ENCODE measurements around the gene JAK1. TPM values are rescaled to one million over a fixed set of nuclear protein-coding genes. Genes with fewer than 3 reads are reported as not detected.

The JAK1 gene
- total and polyA plus RNA-seq, 12 donors: 23.4 to 155 (median 91.1) TPM

- Histone ChIP-seq H3K4me3 (no peak overlapping the region), H3K27me3 (no peaks in the 10 kb centered on the region), H3K27ac (no peak overlapping the region), H3K4me1 (replicated peaks in 1 of 2) (no peaks in the 10 kb centered on the region), H3K36me3 (replicated peaks in 1 of 2) (peaks cover 0 to 42% of the 10 kb centered on the region in 2 donors), H3K9me3 (replicated peaks in 1 of 3) (no peaks in the 10 kb centered on the region)
- no peak for DNase-seq
- no peak for TF ChIP-seq CTCF (IDR thresholded peaks at IDR 0.05)
- no peak for TF ChIP-seq POLR2A (IDR thresholded peaks at IDR 0.05)
- WGBS, 4 donors: 95 to 98% (median 97%) methylated on average over 4 of the region's 4 CpGs
- intact Hi-C loops (cut with DNase I): no loop called here
Measured at GRCh38 chr1:64880449-64880848, 85.9 kb downstream of the JAK1 start.

GRCh38 chr1:64878931-64879611 lies 87.3 kb downstream of the JAK1 start:
- WGBS, 4 donors: 70 to 79% (median 78%) methylated on average over 12 of the region's 12 CpGs
- Histone ChIP-seq H3K27me3 (no peaks in the 10 kb centered on the region), H3K4me3 (no peak overlapping the region), H3K9me3 (replicated peaks in 1 of 3) (no peaks in the 10 kb centered on the region), H3K27ac (no peak overlapping the region), H3K36me3 (replicated peaks in 1 of 2) (peaks cover 0 to 42% of the 10 kb centered on the region in 2 donors), H3K4me1 (replicated peaks in 1 of 2) (peaks cover 0 to 2% of the 10 kb centered on the region in 2 donors)
- intact Hi-C loops (cut with DNase I): no loop called here
- TF ChIP-seq POLR2A (IDR thresholded peaks at IDR 0.05) (no peak), CTCF (IDR thresholded peaks at IDR 0.05) (no peak)
- no peak for DNase-seq

GRCh38 chr1:64878090-64878489 lies 88.3 kb downstream of the JAK1 start:
- H3K9me3 ChIP-seq (replicated peaks in 1 of 3): no peaks in the 10 kb centered on the region
- intact Hi-C loops (cut with DNase I): no loop called here
- no peak overlapping the region for H3K27ac ChIP-seq
- H3K36me3 ChIP-seq (replicated peaks in 1 of 2): peaks cover 0 to 43% of the 10 kb centered on the region in 2 donors
- no peak overlapping the region for H3K4me3 ChIP-seq
- H3K4me1 ChIP-seq (replicated peaks in 1 of 2): peaks cover 0 to 2% of the 10 kb centered on the region in 2 donors
- no peaks in the 10 kb centered on the region for H3K27me3 ChIP-seq
- TF ChIP-seq CTCF (IDR thresholded peaks at IDR 0.05): no peak
- TF ChIP-seq POLR2A (IDR thresholded peaks at IDR 0.05): no peak
- DNase-seq: no peak

GRCh38 chr1:64877598-64877997 lies 88.8 kb downstream of the JAK1 start:
- intact Hi-C loops (cut with DNase I): no loop called here

More at GRCh38 chr1:64877598-64877997, 88.8 kb downstream of the JAK1 start:
- Histone ChIP-seq H3K36me3 (replicated peaks in 1 of 2) (peaks cover 0 to 43% of the 10 kb centered on the region in 2 donors), H3K4me1 (replicated peaks in 1 of 2) (peaks cover 0 to 2% of the 10 kb centered on the region in 2 donors), H3K27me3 (no peaks in the 10 kb centered on the region), H3K4me3 (no peak overlapping the region), H3K27ac (no peak overlapping the region), H3K9me3 (replicated peaks in 1 of 3) (no peaks in the 10 kb centered on the region)
- no peak for TF ChIP-seq POLR2A (IDR thresholded peaks at IDR 0.05)
- TF ChIP-seq CTCF (IDR thresholded peaks at IDR 0.05): no peak
- WGBS, 4 donors: 93 to 100% (median 97%) methylated on average over 1 of the region's 1 CpG
- no peak for DNase-seq
